Neural cell (in vitro differentiated cells): ENCODE measurements around the gene B3GALNT2.

Experiments used
- EP300 ChIP-seq: fragments of 450-650 bp; conservative IDR thresholded peaks from 2 replicates; pipeline ENCODE4 v1.6.1; 2014; ENCODE audit warnings: antibody characterized with exemption, mild to moderate bottlenecking, moderate library complexity; ENCODE audit not compliant: poor library complexity, severe bottlenecking
- SMC3 ChIP-seq: fragments of 450-650 bp; conservative IDR thresholded peaks from 2 replicates; pipeline ENCODE4 v1.6.1; 2014; ENCODE audit warnings: antibody characterized with exemption, mild to moderate bottlenecking, moderate library complexity; ENCODE audit not compliant: poor library complexity

- TF ChIP-seq SMC3 (no peak), EP300 (no peak)
Observed at GRCh38 chr1:235416662-235417049, 87.6 kb downstream of the B3GALNT2 start.
